Measurements from ENCODE around the gene GTPBP4.

The GTPBP4 gene

DNA sequence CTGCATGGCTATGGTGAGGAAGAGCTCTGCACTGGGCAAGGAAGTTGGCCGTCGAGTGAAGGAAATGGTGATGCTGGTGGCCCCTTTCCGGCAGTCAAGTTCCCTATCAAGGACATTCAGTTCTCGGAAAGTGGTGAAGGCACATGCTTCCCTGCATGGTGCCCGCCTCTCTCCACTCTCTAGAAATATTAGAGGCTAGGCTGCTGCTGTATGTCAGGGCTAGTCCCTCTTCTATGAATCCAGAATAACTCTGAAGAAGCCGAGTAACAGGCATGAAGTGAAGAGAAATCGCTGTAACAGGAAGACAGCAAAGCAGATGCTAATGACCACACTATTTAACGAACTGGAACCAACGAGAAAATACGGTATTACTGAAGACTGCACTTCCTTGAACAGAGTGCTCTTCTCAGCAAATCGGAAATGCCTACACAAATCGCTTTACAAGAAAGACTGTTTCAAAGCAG lies 55.3 kb downstream of the GTPBP4 start:
- Histone ChIP-seq H3K4me3 (ENCODE audit: low read length) (no peak overlapping the region), H3K9ac (ENCODE audit: low read length) (no peak overlapping the region), H3K56ac (ENCODE audit: low read length) (no peak overlapping the region), H3K79me1 (ENCODE audit: low read length) (peaks cover 15% of the 10 kb centered on the region), H2BK5ac (ENCODE audit: low read length) (no peak overlapping the region), H3K27me3 (ENCODE audit: insufficient read depth, low read length, poor library complexity) (no peaks in the 10 kb centered on the region), H3K4ac (ENCODE audit: low read depth, low read length) (no peak overlapping the region), H4K5ac (ENCODE audit: low read length) (no peak overlapping the region), H3K36me3 (ENCODE audit: control insufficient read depth, insufficient read depth, low read length) (peaks cover 9% of the 10 kb centered on the region), H3K18ac (ENCODE audit: low read length) (no peak overlapping the region), H3K23ac (ENCODE audit: low read length) (no peak overlapping the region), H3K4me2 (ENCODE audit: low read length) (no peak overlapping the region), H2BK15ac (replicated peaks; ENCODE audit: low read depth) (no peak overlapping the region), H3K4me1 (ENCODE audit: control insufficient read depth, low read depth, low read length) (peaks cover 7% of the 10 kb centered on the region), H3K79me2 (ENCODE audit: control insufficient read depth, insufficient read depth, low read length) (peaks cover 39% of the 10 kb centered on the region), H2BK120ac (ENCODE audit: low read depth, low read length) (no peak overlapping the region), H4K8ac (ENCODE audit: low read depth, low read length) (no peak overlapping the region), H2AK5ac (ENCODE audit: low read length) (no peak overlapping the region), H3K27ac (ENCODE audit: low read depth, low read length) (no peak overlapping the region)
- no peak for DNase-seq
- no CpG with 5 or more reads among the region's 12 CpGs for WGBS (ENCODE audit: extremely low coverage, insufficient coverage, low lambda C conversion rate)

DNA sequence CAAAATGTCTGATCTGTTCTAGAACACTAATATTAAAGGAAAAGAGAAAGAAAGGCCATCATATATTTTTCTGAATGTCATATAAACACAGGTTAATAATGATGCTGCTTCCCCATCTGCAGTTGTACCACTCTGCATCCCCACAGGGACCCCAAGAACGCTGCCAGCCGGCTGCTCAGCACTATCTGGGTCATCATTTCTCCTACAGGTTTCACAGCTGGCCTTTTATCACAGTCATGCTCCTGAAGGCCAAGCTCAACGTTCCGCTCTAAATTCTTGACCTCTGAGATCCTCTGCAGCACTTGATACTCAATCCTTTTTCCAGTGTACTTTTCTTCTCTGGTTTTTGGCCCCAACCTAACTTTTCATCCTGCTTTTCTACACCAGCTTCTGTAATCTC lies 55.9 kb downstream of the GTPBP4 start:
- H2BK5ac ChIP-seq (ENCODE audit: low read length): no peak overlapping the region
- no peak overlapping the region for H3K27ac ChIP-seq (ENCODE audit: low read depth, low read length)
- H3K36me3 ChIP-seq (ENCODE audit: control insufficient read depth, insufficient read depth, low read length): peaks cover 9% of the 10 kb centered on the region
- no CpG with 5 or more reads among the region's 4 CpGs for WGBS (ENCODE audit: extremely low coverage, insufficient coverage, low lambda C conversion rate)
- H4K8ac ChIP-seq (ENCODE audit: low read depth, low read length): no peak overlapping the region
- H3K4ac ChIP-seq (ENCODE audit: low read depth, low read length): no peak overlapping the region
- no peak overlapping the region for H3K4me2 ChIP-seq (ENCODE audit: low read length)
- no peak overlapping the region for H3K23ac ChIP-seq (ENCODE audit: low read length)
- no peaks in the 10 kb centered on the region for H3K27me3 ChIP-seq (ENCODE audit: insufficient read depth, low read length, poor library complexity)
- H4K5ac ChIP-seq (ENCODE audit: low read length): no peak overlapping the region
- no peak overlapping the region for H3K18ac ChIP-seq (ENCODE audit: low read length)
- H3K4me1 ChIP-seq (ENCODE audit: control insufficient read depth, low read depth, low read length): peaks cover 7% of the 10 kb centered on the region
- H3K4me3 ChIP-seq (ENCODE audit: low read length): no peak overlapping the region
- H2BK120ac ChIP-seq (ENCODE audit: low read depth, low read length): no peak overlapping the region
- peaks cover 15% of the 10 kb centered on the region for H3K79me1 ChIP-seq (ENCODE audit: low read length)
- peak overlapping the region; percentile 27 for H3K9ac ChIP-seq (ENCODE audit: low read length)
- H3K79me2 ChIP-seq (ENCODE audit: control insufficient read depth, insufficient read depth, low read length): peaks cover 39% of the 10 kb centered on the region
- no peak for DNase-seq
- H3K56ac ChIP-seq (ENCODE audit: low read length): no peak overlapping the region
- H2BK15ac ChIP-seq (replicated peaks; ENCODE audit: low read depth): no peak overlapping the region
- H2AK5ac ChIP-seq (ENCODE audit: low read length): no peak overlapping the region

DNA sequence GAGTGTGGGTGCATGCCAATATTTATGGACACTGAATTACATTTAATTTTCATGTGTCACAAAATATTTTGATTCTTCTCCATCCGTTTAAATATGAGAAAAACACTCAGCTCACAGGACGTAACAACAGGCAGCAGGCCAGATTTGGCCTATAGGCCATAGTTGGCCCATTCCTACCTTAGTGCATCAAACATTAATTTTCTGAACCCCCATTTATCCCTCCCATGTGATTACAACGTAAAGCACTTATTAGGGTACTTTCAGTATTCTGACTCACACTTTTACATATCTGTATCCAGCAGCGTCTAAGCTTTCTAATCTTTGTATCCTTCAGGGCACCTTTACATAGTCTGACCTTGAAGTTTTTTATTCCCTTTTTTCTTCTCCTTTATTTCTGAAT lies 56.7 kb downstream of the GTPBP4 start:
- H3K4me1 ChIP-seq (ENCODE audit: control insufficient read depth, low read depth, low read length): peaks cover 7% of the 10 kb centered on the region
- no peak overlapping the region for H3K4ac ChIP-seq (ENCODE audit: low read depth, low read length)
- no peak overlapping the region for H3K18ac ChIP-seq (ENCODE audit: low read length)
- no peak overlapping the region for H2BK120ac ChIP-seq (ENCODE audit: low read depth, low read length)
- H4K8ac ChIP-seq (ENCODE audit: low read depth, low read length): no peak overlapping the region
- peaks cover 39% of the 10 kb centered on the region for H3K79me2 ChIP-seq (ENCODE audit: control insufficient read depth, insufficient read depth, low read length)
- H3K9ac ChIP-seq (ENCODE audit: low read length): peak overlapping the region; percentile 22
- peaks cover 15% of the 10 kb centered on the region for H3K79me1 ChIP-seq (ENCODE audit: low read length)
- H2AK5ac ChIP-seq (ENCODE audit: low read length): no peak overlapping the region
- peaks cover 8% of the 10 kb centered on the region for H3K36me3 ChIP-seq (ENCODE audit: control insufficient read depth, insufficient read depth, low read length)
- no peak overlapping the region for H4K5ac ChIP-seq (ENCODE audit: low read length)
- H3K27ac ChIP-seq (ENCODE audit: low read depth, low read length): no peak overlapping the region
- H3K56ac ChIP-seq (ENCODE audit: low read length): peak overlapping the region; percentile 17
- H3K23ac ChIP-seq (ENCODE audit: low read length): no peak overlapping the region
- no CpG with 5 or more reads among the region's 4 CpGs for WGBS (ENCODE audit: extremely low coverage, insufficient coverage, low lambda C conversion rate)
- no peak overlapping the region for H2BK5ac ChIP-seq (ENCODE audit: low read length)
- no peaks in the 10 kb centered on the region for H3K27me3 ChIP-seq (ENCODE audit: insufficient read depth, low read length, poor library complexity)
- H2BK15ac ChIP-seq (replicated peaks; ENCODE audit: low read depth): no peak overlapping the region
- H3K4me3 ChIP-seq (ENCODE audit: low read length): no peak overlapping the region
- no peak for DNase-seq
- peak overlapping the region; percentile 20 for H3K4me2 ChIP-seq (ENCODE audit: low read length)

DNA sequence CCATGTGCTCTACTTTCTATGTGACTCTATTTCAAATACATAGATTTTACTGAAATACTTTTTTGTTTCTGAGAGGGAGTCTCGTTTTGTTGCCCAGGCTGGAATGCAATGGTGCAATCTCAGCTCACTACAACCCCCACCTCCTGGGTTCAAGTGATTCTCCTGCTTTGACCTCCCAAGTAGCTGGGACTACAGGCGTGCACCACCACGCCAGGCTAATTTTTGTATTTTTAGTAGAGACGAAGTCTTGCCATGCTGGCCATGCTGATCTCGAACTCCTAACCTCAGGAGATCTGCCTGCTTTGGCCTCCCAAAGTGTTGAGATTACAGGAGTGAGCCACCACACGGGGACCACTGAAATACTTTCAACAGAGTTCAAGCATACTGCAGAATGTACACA lies 57.2 kb downstream of the GTPBP4 start:
- Histone ChIP-seq H3K4me2 (ENCODE audit: low read length) (no peak overlapping the region), H2BK120ac (ENCODE audit: low read depth, low read length) (no peak overlapping the region), H3K27ac (ENCODE audit: low read depth, low read length) (no peak overlapping the region), H3K79me2 (ENCODE audit: control insufficient read depth, insufficient read depth, low read length) (peaks cover 40% of the 10 kb centered on the region), H3K27me3 (ENCODE audit: insufficient read depth, low read length, poor library complexity) (no peaks in the 10 kb centered on the region), H3K9ac (ENCODE audit: low read length) (no peak overlapping the region), H4K8ac (ENCODE audit: low read depth, low read length) (no peak overlapping the region), H3K4me3 (ENCODE audit: low read length) (no peak overlapping the region), H3K18ac (ENCODE audit: low read length) (no peak overlapping the region), H3K79me1 (ENCODE audit: low read length) (peaks cover 15% of the 10 kb centered on the region), H2BK5ac (ENCODE audit: low read length) (no peak overlapping the region), H3K23ac (ENCODE audit: low read length) (no peak overlapping the region), H3K36me3 (ENCODE audit: control insufficient read depth, insufficient read depth, low read length) (peaks cover 8% of the 10 kb centered on the region), H4K5ac (ENCODE audit: low read length) (no peak overlapping the region), H3K56ac (ENCODE audit: low read length) (no peak overlapping the region), H3K4ac (ENCODE audit: low read depth, low read length) (no peak overlapping the region), H2BK15ac (replicated peaks; ENCODE audit: low read depth) (no peak overlapping the region), H3K4me1 (ENCODE audit: control insufficient read depth, low read depth, low read length) (peaks cover 7% of the 10 kb centered on the region), H2AK5ac (ENCODE audit: low read length) (no peak overlapping the region)
- WGBS (ENCODE audit: extremely low coverage, insufficient coverage, low lambda C conversion rate): no CpG with 5 or more reads among the region's 6 CpGs
- no peak for DNase-seq

DNA sequence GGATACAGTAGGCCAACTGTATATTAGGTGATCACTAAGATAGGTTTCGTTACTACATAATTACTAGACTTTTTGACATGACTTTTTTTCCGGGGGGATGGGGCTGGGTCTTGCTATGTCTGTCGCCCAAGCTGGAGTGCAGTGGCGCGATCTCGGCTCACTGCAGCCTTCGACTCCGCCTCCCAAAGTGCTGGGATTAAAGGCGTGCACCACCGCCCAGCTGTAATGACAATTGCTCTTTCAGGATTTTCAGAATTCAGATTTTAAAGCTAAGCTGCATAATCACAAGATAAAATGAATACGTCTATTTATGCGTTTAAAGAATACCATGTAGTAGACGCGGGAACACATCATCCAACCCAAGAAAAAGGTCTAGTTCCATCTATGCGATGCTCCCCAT lies 59.7 kb downstream of the GTPBP4 start:
- peak overlapping the region; percentile 100 for H3K4me3 ChIP-seq (ENCODE audit: low read length)
- peaks cover 6% of the 10 kb centered on the region for H3K36me3 ChIP-seq (ENCODE audit: control insufficient read depth, insufficient read depth, low read length)
- peaks cover 20% of the 10 kb centered on the region for H3K79me1 ChIP-seq (ENCODE audit: low read length)
- no peak overlapping the region for H4K8ac ChIP-seq (ENCODE audit: low read depth, low read length)
- peak overlapping the region; percentile 86 for H3K23ac ChIP-seq (ENCODE audit: low read length)
- H3K4me1 ChIP-seq (ENCODE audit: control insufficient read depth, low read depth, low read length): peaks cover 10% of the 10 kb centered on the region
- H2BK5ac ChIP-seq (ENCODE audit: low read length): peak overlapping the region; percentile 91
- peak overlapping the region; percentile 100 for H3K56ac ChIP-seq (ENCODE audit: low read length)
- no peak overlapping the region for H4K5ac ChIP-seq (ENCODE audit: low read length)
- peak overlapping the region; percentile 96 for H3K27ac ChIP-seq (ENCODE audit: low read depth, low read length)
- peak overlapping the region; percentile 100 for H3K9ac ChIP-seq (ENCODE audit: low read length)
- DNase-seq: peak; percentile 43
- peak overlapping the region; percentile 74 for H3K4ac ChIP-seq (ENCODE audit: low read depth, low read length)
- H2BK120ac ChIP-seq (ENCODE audit: low read depth, low read length): no peak overlapping the region
- H3K4me2 ChIP-seq (ENCODE audit: low read length): peak overlapping the region; percentile 89
- H3K79me2 ChIP-seq (ENCODE audit: control insufficient read depth, insufficient read depth, low read length): peaks cover 56% of the 10 kb centered on the region
- H3K27me3 ChIP-seq (ENCODE audit: insufficient read depth, low read length, poor library complexity): no peaks in the 10 kb centered on the region
- no peak overlapping the region for H2BK15ac ChIP-seq (replicated peaks; ENCODE audit: low read depth)
- H3K18ac ChIP-seq (ENCODE audit: low read length): no peak overlapping the region
- H2AK5ac ChIP-seq (ENCODE audit: low read length): peak overlapping the region; percentile 98
- WGBS (ENCODE audit: extremely low coverage, insufficient coverage, low lambda C conversion rate): no CpG with 5 or more reads among the region's 15 CpGs

DNA sequence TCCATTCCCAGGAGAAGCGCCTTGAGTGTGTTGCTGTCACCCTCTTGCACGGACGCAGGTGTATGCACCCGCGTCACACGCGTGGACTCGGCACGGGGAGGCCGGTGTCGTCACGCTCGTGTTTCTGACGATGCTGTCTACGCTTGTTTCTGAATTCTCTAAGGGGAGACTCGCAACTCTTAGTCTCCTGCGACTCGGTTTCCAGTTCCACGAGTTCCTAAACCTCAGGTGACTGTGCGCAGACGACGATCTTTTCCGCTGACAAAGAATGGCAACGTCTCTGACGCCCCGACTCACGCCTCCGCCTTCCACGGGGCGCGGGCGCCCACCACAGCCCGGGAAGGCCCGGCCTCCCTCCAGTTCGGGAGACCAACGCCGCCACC lies 60.1 kb downstream of the GTPBP4 start:
- peak overlapping the region; percentile 64 for H3K18ac ChIP-seq (ENCODE audit: low read length)
- H3K79me2 ChIP-seq (ENCODE audit: control insufficient read depth, insufficient read depth, low read length): peaks cover 58% of the 10 kb centered on the region
- H4K5ac ChIP-seq (ENCODE audit: low read length): no peak overlapping the region
- peak overlapping the region; percentile 74 for H3K4ac ChIP-seq (ENCODE audit: low read depth, low read length)
- peak overlapping the region; percentile 98 for H2AK5ac ChIP-seq (ENCODE audit: low read length)
- H3K79me1 ChIP-seq (ENCODE audit: low read length): peaks cover 19% of the 10 kb centered on the region
- no CpG with 5 or more reads among the region's 37 CpGs for WGBS (ENCODE audit: extremely low coverage, insufficient coverage, low lambda C conversion rate)
- H3K27ac ChIP-seq (ENCODE audit: low read depth, low read length): peak overlapping the region; percentile 96
- H3K4me1 ChIP-seq (ENCODE audit: control insufficient read depth, low read depth, low read length): peaks cover 10% of the 10 kb centered on the region
- H3K23ac ChIP-seq (ENCODE audit: low read length): peak overlapping the region; percentile 86
- H3K27me3 ChIP-seq (ENCODE audit: insufficient read depth, low read length, poor library complexity): no peaks in the 10 kb centered on the region
- H3K4me2 ChIP-seq (ENCODE audit: low read length): peak overlapping the region; percentile 89
- H2BK15ac ChIP-seq (replicated peaks; ENCODE audit: low read depth): no peak overlapping the region
- no peak overlapping the region for H4K8ac ChIP-seq (ENCODE audit: low read depth, low read length)
- peak overlapping the region; percentile 100 for H3K9ac ChIP-seq (ENCODE audit: low read length)
- H3K4me3 ChIP-seq (ENCODE audit: low read length): peak overlapping the region; percentile 100
- peaks cover 5% of the 10 kb centered on the region for H3K36me3 ChIP-seq (ENCODE audit: control insufficient read depth, insufficient read depth, low read length)
- no peak overlapping the region for H2BK120ac ChIP-seq (ENCODE audit: low read depth, low read length)
- peak overlapping the region; percentile 91 for H2BK5ac ChIP-seq (ENCODE audit: low read length)
- peak overlapping the region; percentile 100 for H3K56ac ChIP-seq (ENCODE audit: low read length)
- no peak for DNase-seq

All from mesendoderm (in vitro differentiated cells).